Upper lobe of right lung (tissue), 1 donor: ENCODE data around the gene CHN2. TPM values are rescaled to one million over a fixed set of nuclear protein-coding genes. Genes with fewer than 3 reads are reported as not detected.

Experiments
- ATAC-seq: fragments of 200-7000 bp; cut with Tn5 transposase; one replicate; pipeline ENCODE4 v1.9.1; 2020; ENCODE audit warnings: mild to moderate bottlenecking, moderate library complexity
- DNase-seq: peaks from one replicate; pipeline ENCODE4 v3.0.0-alpha.2; 2020
- H3K27ac ChIP-seq: fragments of 200-600 bp; one replicate; pipeline ENCODE4 v1.8.0; 2022
- H3K27me3 ChIP-seq: fragments of 200-600 bp; one replicate; pipeline ENCODE4 v1.8.0; 2022; ENCODE audit warnings: mild to moderate bottlenecking
- H3K36me3 ChIP-seq: fragments of 200-600 bp; one replicate; pipeline ENCODE4 v1.8.0; 2022
- H3K4me1 ChIP-seq: fragments of 200-600 bp; one replicate; pipeline ENCODE4 v1.8.0; 2022
- H3K4me3 ChIP-seq: fragments of 200-600 bp; one replicate; pipeline ENCODE4 v1.8.0; 2022; ENCODE audit warnings: mild to moderate bottlenecking
- H3K9me3 ChIP-seq: fragments of 200-600 bp; one replicate; pipeline ENCODE4 v1.8.0; 2022
- CTCF ChIP-seq: fragments of 200-600 bp; IDR thresholded peaks from one replicate; pipeline ENCODE4 v1.8.0; 2022; ENCODE audit warnings: antibody characterized with exemption
- intact Hi-C: fragments of 100-400 bp; cut with DNase I; formaldehyde crosslinking; loops from one replicate; pipeline ENCODE4 v1.11.0; 2022
- total RNA-seq: library from RNA; stranded (reverse); fragmentation: NEBNext Ultra II Directional; extraction: Animal tissue kit (Norgen Biotek cat#: 25700); gene quantifications from one replicate; pipeline ENCODE4 v1.2.1, GENCODE V29; 2021
- donor health status: DM: no; HTN: yes; CAD: no; lungs with severe emphysema.

The CHN2 gene
- total RNA-seq, 1 donor from 2014 or later, result 14.4 TPM

GRCh38 chr7:29190349-29191045, 4.1 kb upstream of the CHN2 start:
- peak; percentile 8 for ATAC-seq
- Histone ChIP-seq H3K4me3 (peak overlapping the region; percentile 6), H3K27me3 (peaks cover 4% of the 10 kb centered on the region), H3K4me1 (peaks cover 2% of the 10 kb centered on the region), H3K9me3 (no peaks in the 10 kb centered on the region), H3K27ac (no peak overlapping the region), H3K36me3 (no peaks in the 10 kb centered on the region)
- DNase-seq, result no peak
- intact Hi-C loops, result no loop called here
- TF ChIP-seq CTCF, result no peak

GRCh38 chr7:29192323-29192722, 2.3 kb upstream of the CHN2 start:
- intact Hi-C loops, result no loop called here
- H3K36me3 ChIP-seq, result no peaks in the 10 kb centered on the region
- peaks cover 16% of the 10 kb centered on the region for H3K27me3 ChIP-seq
- DNase-seq, result no peak
- H3K4me3 ChIP-seq, result no peak overlapping the region
- H3K4me1 ChIP-seq, result peaks cover 7% of the 10 kb centered on the region
- no peak overlapping the region for H3K27ac ChIP-seq
- H3K9me3 ChIP-seq, result no peaks in the 10 kb centered on the region
- ATAC-seq, result no peak
- TF ChIP-seq CTCF, result no peak

GRCh38 chr7:29192811-29193210, 1.8 kb upstream of the CHN2 start:
- no peaks in the 10 kb centered on the region for H3K36me3 ChIP-seq
- H3K4me3 ChIP-seq, result no peak overlapping the region
- no peaks in the 10 kb centered on the region for H3K9me3 ChIP-seq
- no peak overlapping the region for H3K27ac ChIP-seq
- ATAC-seq (no peak), DNase-seq (no peak)
- peaks cover 18% of the 10 kb centered on the region for H3K27me3 ChIP-seq
- H3K4me1 ChIP-seq, result peaks cover 7% of the 10 kb centered on the region
- intact Hi-C loops, result no loop called here
- TF ChIP-seq CTCF, result no peak

GRCh38 chr7:29193316-29194205, 1.0 kb upstream of the CHN2 start:
- Histone ChIP-seq H3K9me3 (no peaks in the 10 kb centered on the region), H3K4me1 (peaks cover 7% of the 10 kb centered on the region), H3K27me3 (peaks cover 18% of the 10 kb centered on the region), H3K4me3 (peak overlapping the region; percentile 70), H3K27ac (no peak overlapping the region), H3K36me3 (no peaks in the 10 kb centered on the region)
- TF ChIP-seq CTCF, result no peak
- DNase-seq (no peak), ATAC-seq (no peak)
- intact Hi-C loops, result no loop called here

- Histone ChIP-seq H3K9me3 (no peaks in the 10 kb centered on the region), H3K36me3 (no peaks in the 10 kb centered on the region), H3K4me3 (peak overlapping the region; percentile 70), H3K27ac (peak overlapping the region; percentile 34), H3K4me1 (peaks cover 7% of the 10 kb centered on the region), H3K27me3 (peaks cover 18% of the 10 kb centered on the region)
- intact Hi-C loops, result no loop called here
- ATAC-seq (peak; percentile 34), DNase-seq (peak; percentile 65)
- no peak for TF ChIP-seq CTCF
Observed at GRCh38 chr7:29194206-29194593, 375 bp upstream of the CHN2 start.
